Psoas muscle (tissue), 8 donors: ENCODE measurements around the gene SELENOO. TPM values are rescaled to one million over a fixed set of nuclear protein-coding genes. Genes with fewer than 3 reads are reported as not detected.

Experiments used
- ATAC-seq, 4 donors: fragments of 200-7000 bp; cut with Tn5 transposase; one replicate each; pipeline ENCODE4 v1.9.1; 2020; ENCODE audit warnings: moderate library complexity in 3 of 4, mild to moderate bottlenecking in 2 of 4
- DNase-seq, 2 donors: peaks; one replicate each; pipeline ENCODE4 v3.0.0-alpha.2; 2020
- H3K27ac ChIP-seq: fragments of 200-600 bp; one replicate; pipeline ENCODE4 v1.8.0; 2022
- H3K27me3 ChIP-seq, 3 donors: fragments of 200-600 bp in 1 of 3; one replicate each; pipeline versions ENCODE4 v1.6.1 to v1.8.0; 2013 to 2022; ENCODE audit warnings: low read length in 2 of 3, mild to moderate bottlenecking in 2 of 3, moderate library complexity in 1 of 3; ENCODE audit not compliant: insufficient read depth in 3 of 3
- H3K36me3 ChIP-seq, 2 donors: fragments of 200-600 bp in 1 of 2; one replicate each; pipeline versions ENCODE4 v1.6.1 to v1.8.0; 2013 to 2022; ENCODE audit warnings: low read depth in 1 of 2, mild to moderate bottlenecking in 1 of 2, moderate library complexity in 1 of 2; ENCODE audit not compliant: insufficient read depth in 1 of 2
- H3K4me1 ChIP-seq: fragments of 200-600 bp; one replicate; pipeline ENCODE4 v1.8.0; 2022
- H3K4me3 ChIP-seq: fragments of 200-600 bp; one replicate; pipeline ENCODE4 v1.8.0; 2022; ENCODE audit warnings: mild to moderate bottlenecking
- H3K9me3 ChIP-seq: fragments of 200-600 bp; one replicate; pipeline ENCODE4 v1.8.0; 2022
- WGBS, 3 donors: extraction: QIAGEN DNeasy Blood & Tissue Kit; methylation state at CpG; one replicate each; pipeline versions ENCODE4 v1.1.6 to v1.1.7; 2013; 5-methylcytosine and 5-hydroxymethylcytosine counted together
- intact Hi-C, 2 donors: fragments of 100-400 bp; cut with DNase I; formaldehyde crosslinking; loops; one replicate each; pipeline versions ENCODE4 v1.11.0 to v1.14.2; 2022
- polyA plus RNA-seq, 3 donors: library from polyadenylated mRNA; stranded (reverse); fragments of 200-250 nt; gene quantifications; one replicate each; pipeline ENCODE4 v1.2.3, GENCODE V29; 2013
- total RNA-seq, 4 donors: library from RNA; stranded (reverse); fragmentation: NEBNext Ultra II Directional in 2 of 4; extraction: Animal tissue kit (Norgen Biotek cat#: 25700) in 2 of 4; gene quantifications; one replicate each; pipeline versions ENCODE4 v1.2.1 to v1.2.4, GENCODE V29; 2021 to 2023
- TF ChIP-seq, protein P1 (sequence below): fragments of 200-600 bp; IDR thresholded peaks from one replicate; pipeline ENCODE4 v1.8.0; 2022; ENCODE audit warnings: antibody characterized with exemption
- donor health status: healthy with polysubstance abuse.
- donor health status: DM: no; HTN: no; CAD: no; lungs with moderate emphysema.
- donor health status: Bipolar disorder and iron deficiency.
- donor health status: healthy.
- donor health status: DM: yes; HTN: yes; CAD: no.
- donor health status: DM: no; HTN: no; CAD: no.
- donor health status: DM: no; HTN: no; CAD: no.
- donor health status: DM: yes; HTN: yes; CAD: no.

Gene SELENOO
- total and polyA plus RNA-seq, 7 donors, result 10.0 to 26.6 (median 20.0) TPM

DNA sequence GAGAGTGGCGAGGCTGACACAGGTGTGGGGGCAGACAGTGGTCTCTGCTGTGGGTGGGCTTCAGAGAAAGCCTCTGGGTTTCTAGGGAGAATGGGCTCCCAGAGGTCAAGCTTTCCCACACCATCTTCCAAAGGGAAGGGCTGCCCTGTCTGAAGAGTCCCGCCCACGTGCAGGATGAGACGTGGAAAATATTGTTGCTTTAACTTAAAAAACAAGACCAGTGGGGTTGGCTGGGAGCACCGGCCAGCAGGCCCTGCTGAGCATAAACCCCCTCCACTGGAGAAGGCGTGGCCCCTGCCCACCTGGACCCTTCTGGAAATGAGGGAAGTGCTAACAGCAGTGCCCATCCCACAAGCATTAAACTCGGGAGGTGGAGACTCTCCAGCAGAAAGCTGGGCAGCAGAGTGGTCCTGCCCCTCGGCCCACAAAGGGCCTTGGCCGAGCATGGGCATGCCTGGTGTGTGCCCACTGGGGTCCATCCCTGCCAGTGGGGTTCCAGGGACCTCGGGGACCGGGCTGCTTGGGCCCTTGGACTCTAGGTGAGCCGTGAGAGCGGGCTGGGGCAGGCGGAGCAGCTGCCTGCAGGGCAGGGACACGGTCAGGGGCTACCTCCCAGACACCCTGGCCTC is 15.4 kb downstream of the SELENOO start:
- H3K9me3 ChIP-seq, result no peaks in the 10 kb centered on the region
- ATAC-seq, result no peak
- DNase-seq, result no peak
- no peak overlapping the region for H3K4me3 ChIP-seq
- H3K4me1 ChIP-seq, result no peaks in the 10 kb centered on the region
- intact Hi-C loops, result no loop called here
- no peak overlapping the region for H3K27ac ChIP-seq
- WGBS, 3 donors, result 84 to 86% (median 85%) methylated on average over 15 of the region's 15 CpGs
- TF ChIP-seq, protein P1, sequence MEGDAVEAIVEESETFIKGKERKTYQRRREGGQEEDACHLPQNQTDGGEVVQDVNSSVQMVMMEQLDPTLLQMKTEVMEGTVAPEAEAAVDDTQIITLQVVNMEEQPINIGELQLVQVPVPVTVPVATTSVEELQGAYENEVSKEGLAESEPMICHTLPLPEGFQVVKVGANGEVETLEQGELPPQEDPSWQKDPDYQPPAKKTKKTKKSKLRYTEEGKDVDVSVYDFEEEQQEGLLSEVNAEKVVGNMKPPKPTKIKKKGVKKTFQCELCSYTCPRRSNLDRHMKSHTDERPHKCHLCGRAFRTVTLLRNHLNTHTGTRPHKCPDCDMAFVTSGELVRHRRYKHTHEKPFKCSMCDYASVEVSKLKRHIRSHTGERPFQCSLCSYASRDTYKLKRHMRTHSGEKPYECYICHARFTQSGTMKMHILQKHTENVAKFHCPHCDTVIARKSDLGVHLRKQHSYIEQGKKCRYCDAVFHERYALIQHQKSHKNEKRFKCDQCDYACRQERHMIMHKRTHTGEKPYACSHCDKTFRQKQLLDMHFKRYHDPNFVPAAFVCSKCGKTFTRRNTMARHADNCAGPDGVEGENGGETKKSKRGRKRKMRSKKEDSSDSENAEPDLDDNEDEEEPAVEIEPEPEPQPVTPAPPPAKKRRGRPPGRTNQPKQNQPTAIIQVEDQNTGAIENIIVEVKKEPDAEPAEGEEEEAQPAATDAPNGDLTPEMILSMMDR, result no peak
- peaks cover 16 to 92% of the 10 kb centered on the region in 2 donors for H3K36me3 ChIP-seq
- H3K27me3 ChIP-seq, result no peaks in the 10 kb centered on the region

DNA sequence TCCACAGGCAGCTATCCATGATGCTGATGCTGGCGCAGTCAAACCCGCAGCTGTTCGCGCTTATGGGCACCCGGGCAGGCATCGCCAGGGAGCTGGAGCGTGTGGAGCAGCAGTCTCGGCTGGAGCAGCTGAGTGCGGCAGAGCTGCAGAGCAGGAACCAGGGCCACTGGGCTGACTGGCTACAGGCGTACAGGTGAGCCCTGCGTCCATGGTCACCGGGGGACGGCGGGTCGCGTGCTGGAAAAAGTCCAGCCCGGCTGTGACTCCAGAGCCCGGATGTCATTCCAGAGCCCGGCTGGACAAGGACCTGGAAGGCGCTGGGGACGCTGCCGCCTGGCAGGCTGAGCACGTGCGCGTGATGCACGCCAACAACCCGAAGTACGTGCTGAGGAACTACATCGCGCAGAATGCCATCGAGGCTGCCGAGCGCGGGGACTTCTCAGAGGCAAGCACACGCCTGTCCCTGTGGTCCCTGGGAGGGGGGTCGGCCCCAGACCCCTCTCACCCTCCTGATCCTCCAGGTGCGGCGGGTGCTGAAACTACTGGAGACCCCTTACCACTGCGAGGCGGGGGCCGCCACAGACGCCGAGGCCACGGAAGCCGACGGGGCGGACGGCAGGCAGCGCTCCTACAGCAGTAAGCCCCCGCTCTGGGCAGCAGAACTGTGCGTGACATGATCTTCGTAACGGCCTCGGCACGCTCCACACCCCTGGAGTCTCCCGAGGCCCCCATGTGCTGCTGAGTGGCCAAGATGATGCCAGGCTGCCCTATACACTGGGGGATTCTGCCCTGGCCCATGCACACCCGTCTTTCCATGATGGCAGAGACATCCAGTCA is 16.1 kb downstream of the SELENOO start:
- DNase-seq, result peak in 1 of 2 donors; percentile 54

DNA sequence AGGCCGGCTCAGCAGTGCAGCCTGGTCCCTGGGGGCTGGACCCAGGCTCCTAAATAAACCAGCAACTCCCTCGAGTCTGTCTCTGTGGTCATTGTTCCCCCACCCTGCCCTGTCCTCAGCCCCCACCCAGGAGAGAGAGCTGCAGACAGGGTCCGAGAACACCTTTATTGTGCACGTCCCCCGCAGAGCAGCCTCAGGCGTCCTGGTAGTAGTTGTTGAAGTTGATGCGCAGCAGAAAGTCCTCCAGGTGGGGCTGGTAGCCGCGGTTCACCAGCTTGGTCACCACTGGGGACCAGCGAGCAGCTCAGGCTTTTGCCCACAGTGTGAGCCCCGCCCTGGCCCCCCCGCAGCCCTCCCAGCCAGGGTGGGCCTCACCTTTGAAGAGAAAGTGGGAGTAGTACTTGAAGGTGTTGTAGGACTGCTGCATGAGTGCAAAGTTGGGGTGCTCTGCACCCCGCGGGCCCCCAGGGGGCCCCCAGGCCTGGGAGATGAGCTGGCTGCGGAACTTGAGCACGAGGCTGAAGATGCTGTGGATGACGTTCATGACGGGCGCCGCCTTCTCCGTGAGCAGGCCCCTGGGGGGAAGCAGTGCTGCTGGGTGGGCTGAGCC is 16.8 kb downstream of the SELENOO start:
- intact Hi-C loops, result no loop called here
- Histone ChIP-seq H3K36me3 (peaks cover 16 to 92% of the 10 kb centered on the region in 2 donors), H3K4me1 (no peaks in the 10 kb centered on the region), H3K27ac (no peak overlapping the region), H3K9me3 (no peaks in the 10 kb centered on the region), H3K27me3 (no peaks in the 10 kb centered on the region), H3K4me3 (no peak overlapping the region)
- peak in 1 of 2 donors; percentile 53 for DNase-seq
- TF ChIP-seq, protein P1, result no peak
- ATAC-seq, result no peak
- WGBS, 3 donors, result 81 to 87% (median 87%) methylated on average over 21 of the region's 21 CpGs

More for the DNA sequence above, 16.1 kb downstream of the SELENOO start:
- no peaks in the 10 kb centered on the region for H3K4me1 ChIP-seq
- H3K27ac ChIP-seq, result no peak overlapping the region
- no peak overlapping the region for H3K4me3 ChIP-seq
- peaks cover 16 to 92% of the 10 kb centered on the region in 2 donors for H3K36me3 ChIP-seq
- no peaks in the 10 kb centered on the region for H3K27me3 ChIP-seq
- H3K9me3 ChIP-seq, result no peaks in the 10 kb centered on the region
- no peak for ATAC-seq
- intact Hi-C loops, result no loop called here
- 89 to 92% (median 90%) methylated on average over 55 to 57 of the region's 57 CpGs for WGBS, 3 donors
- TF ChIP-seq, protein P1, result no peak

GRCh38 chr22:50218153-50218995 is 17.6 kb downstream of the SELENOO start:
- Histone ChIP-seq H3K9me3 (no peaks in the 10 kb centered on the region), H3K4me1 (no peaks in the 10 kb centered on the region), H3K27ac (no peak overlapping the region), H3K36me3 (peaks cover 16 to 92% of the 10 kb centered on the region in 2 donors), H3K27me3 (no peaks in the 10 kb centered on the region), H3K4me3 (no peak overlapping the region)
- DNase-seq (peak in 1 of 2 donors; percentile 63), ATAC-seq (peak in 3 of 4 donors; percentile 3 to 6 (median 5))
- WGBS, 3 donors, result 76 to 81% (median 79%) methylated on average over 42 to 43 of the region's 43 CpGs
- intact Hi-C loops, result no loop called here
- TF ChIP-seq, protein P1, result no peak
